Mesenchymal stem cell (in vitro differentiated cells and primary cell): ENCODE measurements around the gene OPRL1.

ENCODE experiments used
- DNase-seq: peaks from one replicate; pipeline ENCODE4 v3.0.0-alpha.2; 2013
- H2AFZ ChIP-seq: one replicate; pipeline ENCODE4 v1.6.1; 2013; ENCODE audit warnings: low read depth, mild to moderate bottlenecking, control low read depth, inconsistent platforms, low read length, moderate library complexity
- H2AK5ac ChIP-seq: 2 replicates; pipeline ENCODE4 v1.6.1; 2013; ENCODE audit warnings: low read length, moderate library complexity, mild to moderate bottlenecking, inconsistent platforms; ENCODE audit not compliant: severe bottlenecking
- H2BK120ac ChIP-seq: one replicate; pipeline ENCODE4 v1.6.1; 2013; ENCODE audit warnings: low read depth, mild to moderate bottlenecking, inconsistent platforms, low read length, moderate library complexity
- H2BK12ac ChIP-seq, 2 experiments: one replicate each; pipeline ENCODE4 v1.6.1; 2013; ENCODE audit warnings: inconsistent platforms in 2 of 2, low read length in 2 of 2, mild to moderate bottlenecking in 2 of 2, moderate library complexity in 2 of 2, control low read depth in 1 of 2
- H2BK15ac ChIP-seq: one replicate; pipeline ENCODE4 v1.6.1; 2013; ENCODE audit warnings: mild to moderate bottlenecking, low read depth, inconsistent platforms; ENCODE audit not compliant: poor library complexity, severe bottlenecking
- H2BK5ac ChIP-seq: 2 replicates; pipeline ENCODE4 v1.6.1; 2013; ENCODE audit warnings: low read depth, mild to moderate bottlenecking, low read length, control low read depth, inconsistent platforms; ENCODE audit not compliant: poor library complexity, severe bottlenecking
- H3K14ac ChIP-seq, 2 experiments: one replicate each; pipeline ENCODE4 v1.6.1; 2013; ENCODE audit warnings: inconsistent platforms in 2 of 2, low read length in 2 of 2, control low read depth in 1 of 2, mild to moderate bottlenecking in 1 of 2, moderate library complexity in 1 of 2
- H3K18ac ChIP-seq, 2 experiments: one replicate each; pipeline ENCODE4 v1.6.1; 2013; ENCODE audit warnings: inconsistent platforms in 2 of 2, low read length in 2 of 2, control low read depth in 1 of 2, low read depth in 1 of 2, mild to moderate bottlenecking in 1 of 2
- H3K23ac ChIP-seq, 2 experiments: one replicate each; pipeline ENCODE4 v1.6.1; 2013; ENCODE audit warnings: inconsistent platforms in 2 of 2, low read length in 2 of 2, mild to moderate bottlenecking in 2 of 2, moderate library complexity in 2 of 2, control low read depth in 1 of 2
- H3K27ac ChIP-seq: 2 replicates; pipeline ENCODE4 v1.5.1; 2013; ENCODE audit warnings: mild to moderate bottlenecking, moderate library complexity, low read length, control low read depth, inconsistent platforms; ENCODE audit not compliant: poor library complexity, severe bottlenecking
- H3K27me3 ChIP-seq, 2 experiments: 2 replicates each; pipeline versions ENCODE4 v1.6.1 to v1.7.0; 2013; ENCODE audit warnings: low read length in 2 of 2, mild to moderate bottlenecking in 2 of 2, moderate library complexity in 2 of 2, control low read depth in 1 of 2, inconsistent platforms in 1 of 2; ENCODE audit not compliant: control insufficient read depth in 1 of 2, insufficient read depth in 1 of 2
- H3K36me3 ChIP-seq, 2 experiments: 2 replicates each; pipeline versions ENCODE4 v1.6.1 to v1.7.0; 2013; ENCODE audit warnings: low read length in 2 of 2, control low read depth in 1 of 2, inconsistent platforms in 1 of 2, low read depth in 1 of 2, mild to moderate bottlenecking in 1 of 2; ENCODE audit not compliant: insufficient read depth in 2 of 2, control insufficient read depth in 1 of 2
- H3K4ac ChIP-seq, 2 experiments: one replicate each; pipeline ENCODE4 v1.6.1; 2013; ENCODE audit warnings: inconsistent platforms in 2 of 2, low read length in 2 of 2, mild to moderate bottlenecking in 2 of 2, moderate library complexity in 2 of 2, control low read depth in 1 of 2, low read depth in 1 of 2
- H3K4me1 ChIP-seq: 2 replicates; pipeline ENCODE4 v1.6.1; 2013; ENCODE audit warnings: low read depth, low read length, control low read depth; ENCODE audit not compliant: control insufficient read depth, insufficient read depth
- H3K4me2 ChIP-seq: 2 replicates; pipeline ENCODE4 v1.6.1; 2013; ENCODE audit warnings: low read length, mild to moderate bottlenecking, inconsistent platforms; ENCODE audit not compliant: poor library complexity, severe bottlenecking
- H3K4me3 ChIP-seq, 2 experiments: 2 replicates each; pipeline versions ENCODE4 v1.5.1 to v1.7.0; 2013; ENCODE audit warnings: low read length in 2 of 2, mild to moderate bottlenecking in 2 of 2, control low read depth in 1 of 2, low read depth in 1 of 2; ENCODE audit not compliant: insufficient read depth in 1 of 2
- H3K79me1 ChIP-seq: replicated peaks from 2 replicates; pipeline ENCODE4 v1.6.1; 2013; ENCODE audit warnings: mild to moderate bottlenecking, control low read depth, low read length, inconsistent platforms; ENCODE audit not compliant: poor library complexity, severe bottlenecking
- H3K9ac ChIP-seq: 2 replicates; pipeline ENCODE4 v1.7.0; 2013; ENCODE audit warnings: mild to moderate bottlenecking, low read length, moderate library complexity
- H3K9me3 ChIP-seq: 2 replicates; pipeline ENCODE4 v1.7.0; 2013; ENCODE audit warnings: mild to moderate bottlenecking, low read length; ENCODE audit not compliant: control insufficient read depth
- H4K8ac ChIP-seq: one replicate; pipeline ENCODE4 v1.6.1; 2013; ENCODE audit warnings: inconsistent platforms, mild to moderate bottlenecking, low read length, moderate library complexity
- H4K91ac ChIP-seq: one replicate; pipeline ENCODE4 v1.6.1; 2013; ENCODE audit warnings: mild to moderate bottlenecking, low read length, inconsistent platforms
- WGBS: methylation state at CpG from one replicate; pipeline ENCODE4 v1.1.7; 2013; ENCODE audit warnings: mixed read lengths; 5-methylcytosine and 5-hydroxymethylcytosine counted together

OPRL1 gene

GRCh38 chr20:64048402-64049044 is 31.4 kb upstream of the OPRL1 start:
- no peak overlapping the region for H3K4me3 ChIP-seq
- peaks cover 36% of the 10 kb centered on the region for H3K4me1 ChIP-seq
- no peaks in the 10 kb centered on the region for H3K9me3 ChIP-seq
- H3K14ac ChIP-seq = no peak overlapping the region
- no peak overlapping the region for H4K91ac ChIP-seq
- 4% methylated on average over 72 of the region's 101 CpGs for WGBS
- no peak overlapping the region for H2BK120ac ChIP-seq
- no peak overlapping the region for H3K23ac ChIP-seq
- H2BK12ac ChIP-seq = no peak overlapping the region
- peaks cover 52 to 70% of the 10 kb centered on the region in 2 experiments for H3K27me3 ChIP-seq
- no peak overlapping the region for H2BK5ac ChIP-seq
- H3K79me1 ChIP-seq = no peaks in the 10 kb centered on the region
- no peak overlapping the region for H3K4me2 ChIP-seq
- no peak overlapping the region for H3K18ac ChIP-seq
- H2BK15ac ChIP-seq = no peak overlapping the region
- no peak overlapping the region for H3K27ac ChIP-seq
- H2AK5ac ChIP-seq = no peak overlapping the region
- H4K8ac ChIP-seq = no peak overlapping the region
- no peak overlapping the region for H3K9ac ChIP-seq
- H2AFZ ChIP-seq = peak overlapping the region; percentile 20
- H3K4ac ChIP-seq = no peak overlapping the region
- no peak for DNase-seq
- H3K36me3 ChIP-seq = no peaks in the 10 kb centered on the region

- Histone ChIP-seq H3K14ac (no peak within 1 kb of the TSS), H3K27me3 (peaks cover 53 to 77% of the 10 kb centered on the region in 2 experiments), H3K79me1 (no peaks in the 10 kb centered on the region), H2BK15ac (no peak within 1 kb of the TSS), H2BK120ac (no peak within 1 kb of the TSS), H3K4me3 (peak within 1 kb of the TSS in 1 of 2 experiments; percentile 53), H2AK5ac (no peak within 1 kb of the TSS), H3K9ac (no peak within 1 kb of the TSS), H3K4me2 (peak within 1 kb of the TSS; percentile 74), H3K4me1 (peaks cover 43% of the 10 kb centered on the region), H2AFZ (peak within 1 kb of the TSS; percentile 57), H3K23ac (peak within 1 kb of the TSS in 1 of 2 experiments; percentile 77), H2BK12ac (peak within 1 kb of the TSS in 1 of 2 experiments; percentile 7), H3K18ac (peak within 1 kb of the TSS in 1 of 2 experiments; percentile 49), H4K8ac (peak within 1 kb of the TSS; percentile 36), H3K9me3 (no peaks in the 10 kb centered on the region), H3K4ac (no peak within 1 kb of the TSS), H3K27ac (no peak within 1 kb of the TSS), H2BK5ac (no peak within 1 kb of the TSS), H4K91ac (peak within 1 kb of the TSS; percentile 21), H3K36me3 (no peaks in the 10 kb centered on the region)
- 3% methylated on average over 32 of the region's 111 CpGs for WGBS
- DNase-seq = peak; percentile 45
Measured at GRCh38 chr20:64049060-64049877, 30.6 kb upstream of the OPRL1 start, which contains the start of gene SOX18. SOX18 (minus strand) TSS chr20:64049639; CDS start chr20:64049516, 123 bp downstream.

- H3K4me3 ChIP-seq = no peak overlapping the region
- no peak overlapping the region for H2BK5ac ChIP-seq
- H3K36me3 ChIP-seq = no peaks in the 10 kb centered on the region
- no peaks in the 10 kb centered on the region for H3K79me1 ChIP-seq
- H2BK12ac ChIP-seq = no peak overlapping the region
- H3K9me3 ChIP-seq = no peaks in the 10 kb centered on the region
- H2BK15ac ChIP-seq = no peak overlapping the region
- H3K23ac ChIP-seq = peak overlapping the region in 1 of 2 experiments; percentile 77
- H4K8ac ChIP-seq = peak overlapping the region; percentile 36
- no peak overlapping the region for H3K4me2 ChIP-seq
- H4K91ac ChIP-seq = no peak overlapping the region
- H3K18ac ChIP-seq = no peak overlapping the region
- H3K14ac ChIP-seq = no peak overlapping the region
- no peak overlapping the region for H3K4ac ChIP-seq
- H3K4me1 ChIP-seq = peaks cover 41% of the 10 kb centered on the region
- H3K27me3 ChIP-seq = peaks cover 53 to 83% of the 10 kb centered on the region in 2 experiments
- H3K9ac ChIP-seq = no peak overlapping the region
- no peak for DNase-seq
- H2AFZ ChIP-seq = no peak overlapping the region
- H2AK5ac ChIP-seq = no peak overlapping the region
- H2BK120ac ChIP-seq = no peak overlapping the region
- 44% methylated on average over 16 of the region's 16 CpGs for WGBS
- no peak overlapping the region for H3K27ac ChIP-seq
Measured at GRCh38 chr20:64049878-64050260, 30.0 kb upstream of the OPRL1 start.
